C4-2B (cell line): ENCODE data around the gene SKI.

ENCODE experiments used
- H3K27ac ChIP-seq: fragments of 450-650 bp; 2 replicates; pipeline ENCODE4 v1.5.1; 2017
- CTCF ChIP-seq: fragments of 450-650 bp; conservative IDR thresholded peaks from 2 replicates; pipeline ENCODE4 v1.5.1; 2017; ENCODE audit warnings: mild to moderate bottlenecking
- ZFX ChIP-seq: fragments of 450-650 bp; IDR thresholded peaks from 2 replicates; pipeline ENCODE4 v1.6.1; 2017

SKI gene

GRCh38 chr1:2296614-2297013, 68.5 kb downstream of the SKI start:
- TF ChIP-seq CTCF (no peak), ZFX (no peak)
- H3K27ac ChIP-seq, result no peak overlapping the region

GRCh38 chr1:2297246-2298011, 69.3 kb downstream of the SKI start:
- no peak overlapping the region for H3K27ac ChIP-seq
- TF ChIP-seq CTCF (no peak), ZFX (no peak)

GRCh38 chr1:2298685-2299084, 70.6 kb downstream of the SKI start:
- TF ChIP-seq CTCF (no peak), ZFX (no peak)
- no peak overlapping the region for H3K27ac ChIP-seq

DNA sequence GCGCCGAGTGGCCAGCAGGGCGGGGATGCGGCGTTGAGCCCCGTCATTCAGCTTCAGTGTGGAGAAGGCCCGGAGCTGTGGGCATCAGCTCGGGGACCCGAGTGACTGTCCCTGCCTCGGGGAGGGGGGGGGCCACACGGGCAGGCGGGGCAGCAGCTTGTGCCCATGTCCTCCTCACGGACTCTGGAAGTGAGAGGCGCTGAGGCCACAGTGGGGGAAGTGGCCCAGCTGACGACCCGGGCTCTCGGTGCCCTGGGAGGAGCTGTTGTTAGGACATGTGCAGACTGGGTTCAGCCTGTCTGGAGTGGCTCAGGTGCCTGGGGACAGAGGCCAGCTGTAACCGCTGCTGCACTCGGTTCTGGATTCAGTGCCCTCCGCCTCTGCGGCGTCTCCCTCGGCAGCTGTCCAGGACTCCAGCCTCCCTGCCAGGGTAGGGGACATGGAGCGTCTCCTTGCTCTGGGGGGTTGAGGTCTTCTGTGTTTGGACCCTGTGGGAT, 71.1 kb downstream of the SKI start:
- H3K27ac ChIP-seq, result no peak overlapping the region
- TF ChIP-seq CTCF (no peak), ZFX (no peak)

GRCh38 chr1:2300004-2300771, 72.1 kb downstream of the SKI start:
- H3K27ac ChIP-seq, result no peak overlapping the region
- TF ChIP-seq CTCF, result no peak
- no peak for TF ChIP-seq ZFX

GRCh38 chr1:2300851-2301606, 72.9 kb downstream of the SKI start:
- TF ChIP-seq ZFX, result no peak
- no peak for TF ChIP-seq CTCF
- no peak overlapping the region for H3K27ac ChIP-seq
